Right kidney (tissue), 1 donor: ENCODE data around the gene CCDC40.

Source experiments
- DNase-seq: peaks from one replicate; pipeline ENCODE4 v3.0.0-alpha.2; 2016

The CCDC40 gene

GRCh38 chr17:80102664-80103448, 66.4 kb downstream of the CCDC40 start:
- no peak for DNase-seq

DNA sequence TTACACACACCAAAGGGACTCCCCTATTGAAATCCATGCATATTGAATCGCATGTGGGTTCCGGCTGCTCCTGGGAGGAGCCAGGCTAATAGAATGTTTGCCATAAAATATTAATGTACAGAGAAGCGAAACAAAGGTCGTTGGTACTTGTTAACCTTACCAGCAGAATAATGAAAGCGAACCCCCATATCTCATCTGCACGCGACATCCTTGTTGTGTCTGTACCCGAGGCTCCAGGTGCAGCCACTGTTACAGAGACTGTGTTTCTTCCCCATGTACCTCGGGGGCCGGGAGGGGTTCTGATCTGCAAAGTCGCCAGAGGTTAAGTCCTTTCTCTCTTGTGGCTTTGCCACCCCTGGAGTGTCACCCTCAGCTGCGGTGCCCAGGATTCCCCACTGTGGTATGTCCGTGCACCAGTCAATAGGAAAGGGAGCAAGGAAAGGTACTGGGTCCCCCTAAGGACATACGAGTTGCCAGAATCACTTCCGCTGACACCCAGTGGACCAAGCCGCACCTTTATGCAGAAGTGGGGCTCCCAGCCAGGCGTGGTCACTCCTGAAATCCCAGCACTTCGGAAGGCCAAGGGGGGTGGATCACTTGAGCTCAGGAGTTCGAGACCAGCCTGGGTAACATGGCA, 67.1 kb downstream of the CCDC40 start:
- no peak for DNase-seq

- DNase-seq, result peak; percentile 52
Measured at GRCh38 chr17:80104321-80104955, 68.0 kb downstream of the CCDC40 start.

- DNase-seq, result no peak
Measured at GRCh38 chr17:80104956-80105375, 68.5 kb downstream of the CCDC40 start.

DNA sequence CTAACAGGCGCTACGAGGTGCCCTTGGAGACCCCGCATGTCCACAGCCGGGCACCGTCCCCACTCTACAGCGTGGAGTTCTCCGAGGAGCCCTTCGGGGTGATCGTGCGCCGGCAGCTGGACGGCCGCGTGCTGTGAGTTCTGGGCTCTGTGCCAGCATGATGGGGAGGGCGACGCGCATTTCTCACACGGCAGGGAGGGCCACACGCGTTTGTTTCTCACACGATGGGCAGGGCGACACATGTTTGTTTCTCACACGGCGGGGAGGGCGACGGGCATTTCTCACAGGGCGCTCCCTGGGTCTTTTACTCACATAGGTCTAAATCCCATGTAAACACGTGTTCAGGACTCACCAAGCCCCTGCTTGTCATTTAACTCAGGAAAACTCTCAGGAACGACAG, 69.3 kb downstream of the CCDC40 start:
- no peak for DNase-seq

GRCh38 chr17:80106176-80106575, 69.7 kb downstream of the CCDC40 start:
- no peak for DNase-seq

DNA sequence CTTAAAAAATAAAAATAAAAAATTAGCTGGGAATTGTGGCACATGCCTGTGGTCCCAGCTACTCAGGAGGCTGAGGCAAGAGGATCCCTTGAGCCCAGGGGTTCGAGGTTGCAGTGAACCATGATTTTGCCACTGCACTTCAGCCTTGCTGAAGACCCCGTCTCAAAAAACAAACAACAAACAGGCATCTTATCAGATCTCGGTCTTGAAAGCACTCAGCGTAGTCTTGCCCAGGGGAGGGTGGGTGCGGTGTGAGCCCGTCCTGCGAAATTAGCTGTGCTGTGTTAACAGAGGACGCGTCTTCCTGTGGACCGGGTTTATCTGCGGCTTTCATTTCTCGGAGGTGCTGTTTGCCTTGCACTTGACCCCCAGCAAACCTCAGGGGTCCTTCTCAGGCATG, 70.3 kb downstream of the CCDC40 start:
- DNase-seq, result no peak

DNA sequence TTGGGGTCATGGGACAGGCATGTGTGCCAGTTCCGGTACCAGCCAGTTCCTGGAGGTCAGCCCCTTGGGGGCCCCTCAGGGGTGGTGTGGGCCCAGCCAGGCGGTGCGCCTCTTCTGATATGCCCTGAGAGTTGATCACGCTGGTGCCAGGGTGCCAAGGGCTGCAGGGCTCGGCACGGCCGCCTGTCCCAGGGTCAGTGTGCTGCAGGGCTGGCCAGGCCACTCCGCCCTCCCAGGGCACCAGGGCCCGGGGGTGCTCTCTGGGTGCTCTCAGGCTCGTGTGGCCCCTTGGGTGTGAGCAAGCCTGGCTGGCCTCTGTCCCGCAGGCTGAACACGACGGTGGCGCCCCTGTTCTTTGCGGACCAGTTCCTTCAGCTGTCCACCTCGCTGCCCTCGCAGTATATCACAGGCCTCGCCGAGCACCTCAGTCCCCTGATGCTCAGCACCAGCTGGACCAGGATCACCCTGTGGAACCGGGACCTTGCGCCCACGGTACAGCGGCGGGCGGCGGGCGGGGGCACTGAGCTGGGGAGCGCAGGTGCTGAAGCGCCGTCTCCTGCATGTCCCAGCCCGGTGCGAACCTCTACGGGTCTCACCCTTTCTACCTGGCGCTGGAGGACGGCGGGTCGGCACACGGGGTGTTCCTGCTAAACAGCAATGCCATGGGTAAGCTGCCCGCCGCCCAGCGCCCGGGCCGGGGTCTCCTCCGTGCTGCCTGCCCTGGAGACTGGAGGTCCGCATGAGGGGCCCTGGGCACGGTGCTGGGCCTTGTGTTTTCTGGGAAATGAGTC, 71.0 kb downstream of the CCDC40 start:
- no peak for DNase-seq

DNA sequence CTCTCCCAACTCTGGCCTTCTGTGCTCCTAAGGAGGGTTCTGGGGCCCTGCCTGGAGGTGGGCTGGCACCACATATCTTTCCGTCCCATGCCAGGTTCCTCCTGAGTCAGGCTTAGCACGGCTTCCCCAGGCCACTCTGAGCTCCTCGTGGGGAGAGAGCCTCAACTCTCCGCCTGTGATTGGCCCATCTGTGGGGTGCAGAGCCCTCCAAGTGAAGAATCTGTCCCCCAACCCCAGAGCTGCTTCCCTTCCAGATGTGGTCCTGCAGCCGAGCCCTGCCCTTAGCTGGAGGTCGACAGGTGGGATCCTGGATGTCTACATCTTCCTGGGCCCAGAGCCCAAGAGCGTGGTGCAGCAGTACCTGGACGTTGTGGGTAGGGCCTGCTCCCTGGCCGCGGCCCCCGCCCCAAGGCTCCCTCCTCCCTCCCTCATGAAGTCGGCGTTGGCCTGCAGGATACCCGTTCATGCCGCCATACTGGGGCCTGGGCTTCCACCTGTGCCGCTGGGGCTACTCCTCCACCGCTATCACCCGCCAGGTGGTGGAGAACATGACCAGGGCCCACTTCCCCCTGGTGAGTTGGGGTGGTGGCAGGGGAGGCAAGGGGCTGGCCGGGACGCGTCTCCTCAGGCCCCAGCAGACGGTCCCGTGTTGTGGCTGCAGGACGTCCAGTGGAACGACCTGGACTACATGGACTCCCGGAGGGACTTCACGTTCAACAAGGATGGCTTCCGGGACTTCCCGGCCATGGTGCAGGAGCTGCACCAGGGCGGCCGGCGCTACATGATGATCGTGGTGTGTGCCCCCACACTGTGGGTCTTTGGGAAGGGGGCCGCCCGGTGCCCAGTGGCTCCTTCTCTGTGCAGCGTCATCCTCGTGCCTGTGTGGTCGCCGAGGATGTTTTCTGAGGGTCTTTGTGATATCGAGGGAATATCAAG, 71.9 kb downstream of the CCDC40 start:
- DNase-seq, result no peak

DNA sequence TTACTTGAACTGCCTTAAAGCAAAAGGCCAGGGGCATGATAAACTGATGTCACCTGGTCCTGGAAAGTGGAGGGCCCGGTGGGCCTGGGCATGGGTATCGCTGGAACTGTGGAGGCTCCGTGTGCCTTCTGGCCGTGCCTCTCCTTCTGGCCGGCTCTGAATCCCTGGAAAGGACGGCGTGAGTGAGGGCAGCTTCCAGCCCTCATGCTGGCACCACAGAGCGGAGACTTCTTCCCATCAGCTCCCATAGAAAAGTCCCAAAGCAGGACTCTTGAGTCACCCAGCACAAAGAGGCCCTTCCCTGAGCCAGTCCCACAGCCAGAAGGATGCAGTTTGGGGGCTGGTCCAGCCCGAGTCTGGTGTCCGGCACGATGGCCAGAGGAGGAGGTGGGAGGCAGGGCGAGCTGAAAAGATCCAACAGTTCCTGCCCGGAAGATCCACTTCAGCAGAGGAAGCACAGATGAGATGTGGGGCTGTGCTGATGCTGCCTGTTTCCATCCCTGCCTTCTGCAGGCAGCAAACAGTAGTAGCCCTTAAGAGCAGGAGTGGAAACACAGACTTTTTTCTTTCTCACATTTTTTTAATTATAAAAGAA, 72.7 kb downstream of the CCDC40 start:
- DNase-seq, result no peak

DNA sequence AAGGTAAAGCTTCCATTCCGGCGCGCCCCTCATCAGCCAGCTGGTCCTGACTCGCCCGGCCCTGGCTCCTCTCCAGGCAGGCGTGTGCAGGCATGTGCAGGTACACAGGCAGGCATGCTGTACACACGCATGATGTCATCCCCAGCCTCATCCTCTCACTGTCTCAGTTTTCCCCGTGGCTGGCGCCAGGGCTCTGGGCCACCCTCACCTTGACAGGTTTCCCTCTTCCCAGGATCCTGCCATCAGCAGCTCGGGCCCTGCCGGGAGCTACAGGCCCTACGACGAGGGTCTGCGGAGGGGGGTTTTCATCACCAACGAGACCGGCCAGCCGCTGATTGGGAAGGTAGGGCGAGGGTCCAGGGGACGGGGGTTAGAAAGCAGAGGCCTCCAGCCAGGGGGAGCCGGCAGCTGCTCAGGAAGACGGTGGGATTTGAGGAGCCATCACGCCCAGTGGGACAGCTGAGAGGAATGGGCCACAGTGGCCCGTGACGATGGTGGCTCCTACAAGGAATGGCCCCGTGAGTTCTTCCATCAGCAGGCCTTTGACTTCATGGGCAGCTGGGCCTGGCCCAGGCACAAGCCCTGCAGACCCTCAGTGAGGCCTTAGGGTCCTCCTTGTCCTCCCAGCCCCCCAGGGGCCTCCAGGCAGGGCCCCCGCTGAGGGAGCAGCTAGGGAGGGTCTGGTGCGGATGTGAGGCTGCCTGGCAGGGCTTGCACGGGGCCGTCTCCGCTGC, 73.4 kb downstream of the CCDC40 start:
- DNase-seq, result no peak

GRCh38 chr17:80110447-80110812, 74.0 kb downstream of the CCDC40 start:
- DNase-seq, result no peak

GRCh38 chr17:80110927-80111701, 74.7 kb downstream of the CCDC40 start:
- no peak for DNase-seq

- no peak for DNase-seq
Measured at GRCh38 chr17:80111702-80112470, 75.4 kb downstream of the CCDC40 start.

GRCh38 chr17:80112471-80113032, 76.1 kb downstream of the CCDC40 start:
- peak; percentile 53 for DNase-seq

- DNase-seq, result peak; percentile 62
Measured at GRCh38 chr17:80113033-80113484, 76.6 kb downstream of the CCDC40 start.

- no peak for DNase-seq
Measured at GRCh38 chr17:80114758-80115157, 78.3 kb downstream of the CCDC40 start.

DNA sequence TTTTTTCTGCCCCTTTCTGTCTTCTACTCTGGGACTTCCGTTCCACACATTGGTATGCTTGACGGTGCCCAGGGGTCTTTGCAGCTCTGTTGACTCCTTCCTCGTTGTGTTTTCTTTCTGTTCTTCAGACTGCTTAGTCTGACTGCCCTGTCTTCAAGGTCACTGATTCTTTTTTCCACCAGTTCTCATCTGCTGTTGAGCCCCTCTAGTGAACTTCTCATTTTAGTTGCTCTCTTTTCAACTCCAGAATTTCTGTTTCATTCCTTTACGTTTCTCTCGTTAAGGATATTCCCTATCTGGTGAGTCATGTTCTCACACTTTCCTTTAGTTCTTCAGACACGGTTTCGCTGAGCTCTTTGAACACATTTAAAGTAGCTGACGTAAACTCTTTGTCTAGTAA, 78.7 kb downstream of the CCDC40 start:
- DNase-seq, result no peak
